ENCODE data around the gene IMMP2L. TPM values are rescaled to one million over a fixed set of nuclear protein-coding genes. Genes with fewer than 3 reads are reported as not detected.

The IMMP2L gene
- total and polyA plus RNA-seq, 4 donors = 9.2 to 34.7 (median 11.1) TPM

- ATAC-seq (ENCODE audit: insufficient read depth, low FRiP score) (no peak), DNase-seq (no peak)
- Histone ChIP-seq H3K9me3 (ENCODE audit: control insufficient read depth in 4 of 4, insufficient read depth in 3 of 4, low read length in 3 of 4) (peaks cover 0 to 5% (median 0%) of the 10 kb centered on the region in 4 donors), H3K27ac (ENCODE audit: low read depth in 1 of 2, low read length in 1 of 2) (no peak overlapping the region), H3K4me1 (ENCODE audit: control insufficient read depth in 5 of 5, insufficient read depth in 5 of 5, low read length in 5 of 5) (no peaks in the 10 kb centered on the region), H3K27me3 (ENCODE audit: control insufficient read depth in 3 of 3, insufficient read depth in 3 of 3, low read length in 2 of 3) (no peaks in the 10 kb centered on the region), H3K36me3 (ENCODE audit: control insufficient read depth in 4 of 4, insufficient read depth in 4 of 4, low read length in 4 of 4) (no peaks in the 10 kb centered on the region), H3K4me3 (no peak overlapping the region), H3K9ac (ENCODE audit: insufficient read depth in 1 of 2, low read length in 2 of 2) (no peak overlapping the region)
- no peak for TF ChIP-seq CTCF (IDR thresholded peaks at IDR 0.05; ENCODE audit: control extremely low read depth, extremely low read depth)
- 55 to 77% methylated on average over 5 of the region's 5 CpGs for WGBS, 2 donors
These were observed 884.9 kb downstream of the IMMP2L start for GRCh38 chr7:110677405-110677804.

- H3K27ac ChIP-seq (ENCODE audit: low read depth in 1 of 2, low read length in 1 of 2) = no peak overlapping the region
- no peaks in the 10 kb centered on the region for H3K27me3 ChIP-seq (ENCODE audit: control insufficient read depth in 3 of 3, insufficient read depth in 3 of 3, low read length in 2 of 3)
- peaks cover 0 to 5% (median 0%) of the 10 kb centered on the region in 4 donors for H3K9me3 ChIP-seq (ENCODE audit: control insufficient read depth in 4 of 4, insufficient read depth in 3 of 4, low read length in 3 of 4)
- H3K4me1 ChIP-seq (ENCODE audit: control insufficient read depth in 5 of 5, insufficient read depth in 5 of 5, low read length in 5 of 5) = no peaks in the 10 kb centered on the region
- ATAC-seq (ENCODE audit: insufficient read depth, low FRiP score) (no peak), DNase-seq (no peak)
- no peak for TF ChIP-seq CTCF (IDR thresholded peaks at IDR 0.05; ENCODE audit: control extremely low read depth, extremely low read depth)
- no peak overlapping the region for H3K4me3 ChIP-seq
- no peaks in the 10 kb centered on the region for H3K36me3 ChIP-seq (ENCODE audit: control insufficient read depth in 4 of 4, insufficient read depth in 4 of 4, low read length in 4 of 4)
- H3K9ac ChIP-seq (ENCODE audit: insufficient read depth in 1 of 2, low read length in 2 of 2) = no peak overlapping the region
- 93 to 98% methylated on average over 2 of the region's 2 CpGs for WGBS, 2 donors
These were observed 885.5 kb downstream of the IMMP2L start for GRCh38 chr7:110676785-110677184.

GRCh38 chr7:110675383-110676103, 886.7 kb downstream of the IMMP2L start:
- ATAC-seq (ENCODE audit: insufficient read depth, low FRiP score) (no peak), DNase-seq (no peak)
- H3K27me3 ChIP-seq (ENCODE audit: control insufficient read depth in 3 of 3, insufficient read depth in 3 of 3, low read length in 2 of 3) = no peaks in the 10 kb centered on the region
- H3K4me1 ChIP-seq (ENCODE audit: control insufficient read depth in 5 of 5, insufficient read depth in 5 of 5, low read length in 5 of 5) = no peaks in the 10 kb centered on the region
- no peak for TF ChIP-seq CTCF (IDR thresholded peaks at IDR 0.05; ENCODE audit: control extremely low read depth, extremely low read depth)
- H3K9me3 ChIP-seq (ENCODE audit: control insufficient read depth in 4 of 4, insufficient read depth in 3 of 4, low read length in 3 of 4) = peaks cover 0 to 5% (median 0%) of the 10 kb centered on the region in 4 donors
- no peak overlapping the region for H3K4me3 ChIP-seq
- H3K36me3 ChIP-seq (ENCODE audit: control insufficient read depth in 4 of 4, insufficient read depth in 4 of 4, low read length in 4 of 4) = no peaks in the 10 kb centered on the region
- WGBS, 2 donors = 86 to 90% methylated on average over 4 of the region's 4 CpGs
- H3K27ac ChIP-seq (ENCODE audit: low read depth in 1 of 2, low read length in 1 of 2) = no peak overlapping the region
- no peak overlapping the region for H3K9ac ChIP-seq (ENCODE audit: insufficient read depth in 1 of 2, low read length in 2 of 2)

Data from lung (tissue), 12 donors.